HepG2 (cell line): ENCODE data around the gene ARFGAP2. TPM values are rescaled to one million over a fixed set of nuclear protein-coding genes. Genes with fewer than 3 reads are reported as not detected.
A peak's percentile ranks its signal among the peaks of the same experiment; 100 is the strongest.

ENCODE experiments used
- ATF7 ChIP-seq, 2 experiments: fragments of 450-650 bp in 1 of 2; sonication (generic) in 1 of 2; formaldehyde crosslinking in 1 of 2; IDR thresholded peaks; 2 replicates each; pipeline versions ENCODE4 v1.4.0 to v1.6.1; 2016 to 2020; ENCODE audit warnings: antibody characterized with exemption in 1 of 2, mild to moderate bottlenecking in 1 of 2, missing genetic modification reagents in 1 of 2
- BCL6 ChIP-seq: IDR thresholded peaks from 2 replicates; pipeline ENCODE4 v1.6.1; 2016; ENCODE audit warnings: missing genetic modification reagents, missing compliant biosample characterization
- CCDC6 ChIP-seq: sonication (generic); formaldehyde crosslinking; IDR thresholded peaks from 2 replicates; pipeline ENCODE4 v1.8.1; 2022; ENCODE audit warnings: mild to moderate bottlenecking, missing genetic modification reagents, moderate library complexity
- ERF ChIP-seq: IDR thresholded peaks from 2 replicates; pipeline ENCODE4 v1.6.1; 2018; ENCODE audit warnings: missing biosample characterization, missing genetic modification reagents
- HNRNPL ChIP-seq: fragments of 200-400 bp; formaldehyde crosslinking; IDR thresholded peaks from 2 replicates; pipeline ENCODE4 v1.6.1; 2017; ENCODE audit warnings: mild to moderate bottlenecking, low read depth, low read length
- NFE2 ChIP-seq: sonication (generic); formaldehyde crosslinking; IDR thresholded peaks from 2 replicates; pipeline ENCODE4 v1.4.0; 2020; ENCODE audit warnings: missing genetic modification reagents
- PAF1 ChIP-seq: IDR thresholded peaks from 2 replicates; pipeline ENCODE4 v1.6.1; 2016; ENCODE audit warnings: missing genetic modification reagents, missing compliant biosample characterization
- PHF20 ChIP-seq: sonication (generic); formaldehyde crosslinking; IDR thresholded peaks from 2 replicates; pipeline ENCODE4 v1.5.0; 2020; ENCODE audit warnings: mild to moderate bottlenecking, missing genetic modification reagents
- PHF8 ChIP-seq: sonication (generic); formaldehyde crosslinking; IDR thresholded peaks from 2 replicates; pipeline ENCODE4 v1.5.0; 2020; ENCODE audit warnings: missing genetic modification reagents
- RERE ChIP-seq: IDR thresholded peaks from 2 replicates; pipeline ENCODE4 v1.6.1; 2016; ENCODE audit warnings: low read depth, missing genetic modification reagents, missing compliant biosample characterization
- ZBTB1 ChIP-seq: sonication (generic); formaldehyde crosslinking; IDR thresholded peaks from 2 replicates; pipeline ENCODE4 v1.4.0; 2020; ENCODE audit warnings: missing genetic modification reagents, borderline replicate concordance
- ZBTB42 ChIP-seq: sonication (generic); formaldehyde crosslinking; IDR thresholded peaks from 2 replicates; pipeline ENCODE4 v1.5.0; 2020; ENCODE audit warnings: mild to moderate bottlenecking, missing genetic modification reagents
- ZNF235 ChIP-seq: sonication (generic); formaldehyde crosslinking; IDR thresholded peaks from 2 replicates; pipeline ENCODE4 v1.8.1; 2023; ENCODE audit warnings: mild to moderate bottlenecking, missing genetic modification reagents, borderline replicate concordance
- ZNF687 ChIP-seq: sonication (generic); formaldehyde crosslinking; IDR thresholded peaks from 2 replicates; pipeline ENCODE4 v1.5.1; 2020; ENCODE audit warnings: mild to moderate bottlenecking, missing genetic modification reagents, moderate library complexity
- ZNF737 ChIP-seq: sonication (generic); formaldehyde crosslinking; IDR thresholded peaks from 2 replicates; pipeline ENCODE4 v1.5.0; 2020; ENCODE audit warnings: missing genetic modification reagents, mild to moderate bottlenecking, borderline replicate concordance
- ZSCAN31 ChIP-seq: sonication (generic); formaldehyde crosslinking; IDR thresholded peaks from 2 replicates; pipeline ENCODE4 v1.5.0; 2020; ENCODE audit warnings: low read depth, mild to moderate bottlenecking, missing genetic modification reagents
- polyA plus RNA-seq, 8 experiments: library from polyadenylated mRNA; depleted of rRNA in 3 of 8; stranded (reverse) in 7 of 8; unstranded in 1 of 8; fragments of >200 nt; fragmentation: Illumina TruSeq in 4 of 8; extraction: Trizol in 4 of 8; gene quantifications; 2 replicates each; pipeline versions ENCODE4 v1.2.1 to v1.2.3, GENCODE V29; 2011 to 2016; ENCODE audit warnings: low read depth in 4 of 8, missing spikeins in 1 of 8, mixed read lengths in 1 of 8; ENCODE audit not compliant: insufficient read depth in 1 of 8
- total RNA-seq, 5 experiments: library from RNA; depleted of rRNA; stranded (reverse); fragments of >200 nt; fragmentation: Illumina TruSeq; extraction: Trizol; gene quantifications; 2 replicates each; pipeline ENCODE4 v1.2.3, GENCODE V29; 2016; ENCODE audit warnings: low read depth in 1 of 5
- TF ChIP-seq, protein P1 (sequence below): sonication (generic); formaldehyde crosslinking; IDR thresholded peaks from 2 replicates; pipeline ENCODE4 v1.8.1; 2022; ENCODE audit warnings: low read depth, mild to moderate bottlenecking, missing genetic modification reagents

Gene ARFGAP2
- total and polyA plus RNA-seq, 2 of the 13 experiments (the other 11 are each of a cell fraction or from before 2014, with no cell fraction given) = 32.3 to 75.3 TPM

DNA sequence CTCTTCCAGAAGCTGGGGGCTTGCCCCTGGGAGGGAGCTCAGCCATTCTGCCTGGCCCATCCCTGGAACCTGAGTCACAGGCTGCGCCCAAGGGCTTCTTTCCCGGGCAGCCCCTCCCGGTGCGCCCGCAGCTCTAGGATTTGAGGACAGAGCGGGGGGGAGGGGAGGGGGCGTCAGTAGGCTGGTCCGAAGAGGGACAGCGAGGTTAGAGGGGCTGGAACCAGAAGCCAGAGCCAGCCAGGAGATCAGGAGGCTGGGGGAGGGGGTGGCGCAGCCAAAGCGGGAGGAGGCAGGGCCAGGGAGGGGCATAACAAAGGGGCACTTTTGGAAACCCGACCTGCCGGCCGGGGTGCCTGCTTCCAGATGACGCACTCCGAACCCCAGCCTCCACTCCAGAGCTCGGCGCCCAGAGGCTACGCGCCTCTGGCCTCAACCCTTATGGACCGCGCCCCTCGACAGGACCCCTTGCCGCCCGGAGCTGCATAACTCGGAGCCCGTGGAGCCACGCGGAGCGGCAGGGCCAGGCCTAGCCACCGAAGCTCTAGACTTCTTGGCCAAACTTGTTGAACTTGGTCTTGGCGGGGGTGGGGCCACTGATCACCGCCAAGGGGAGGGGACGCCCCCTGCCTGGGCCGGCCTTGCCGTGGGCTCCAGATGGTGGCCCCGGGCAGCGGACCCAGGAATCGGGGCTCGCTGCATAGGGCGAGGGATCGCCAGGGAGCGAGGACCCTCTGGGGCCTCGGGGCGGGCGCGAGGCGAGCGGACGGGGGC is 8.8 kb upstream of the ARFGAP2 start (continued):
- TF ChIP-seq RERE (CRISPR knock-in tag) = peak; percentile 17; the same call in 1 of the 2 replicates
- no peak; the same call in 1 of the 2 replicates for TF ChIP-seq ZNF235 (CRISPR knock-in tag)
- no peak for TF ChIP-seq PHF20
- TF ChIP-seq ATF7 (IDR thresholded peaks at IDR 0.05) = no peak
- no peak for TF ChIP-seq ATF7 (CRISPR knock-in tag; IDR thresholded peaks at IDR 0.05)
- peak; percentile 76 for TF ChIP-seq ZNF687
- no peak for TF ChIP-seq NFE2
- TF ChIP-seq, protein P1, sequence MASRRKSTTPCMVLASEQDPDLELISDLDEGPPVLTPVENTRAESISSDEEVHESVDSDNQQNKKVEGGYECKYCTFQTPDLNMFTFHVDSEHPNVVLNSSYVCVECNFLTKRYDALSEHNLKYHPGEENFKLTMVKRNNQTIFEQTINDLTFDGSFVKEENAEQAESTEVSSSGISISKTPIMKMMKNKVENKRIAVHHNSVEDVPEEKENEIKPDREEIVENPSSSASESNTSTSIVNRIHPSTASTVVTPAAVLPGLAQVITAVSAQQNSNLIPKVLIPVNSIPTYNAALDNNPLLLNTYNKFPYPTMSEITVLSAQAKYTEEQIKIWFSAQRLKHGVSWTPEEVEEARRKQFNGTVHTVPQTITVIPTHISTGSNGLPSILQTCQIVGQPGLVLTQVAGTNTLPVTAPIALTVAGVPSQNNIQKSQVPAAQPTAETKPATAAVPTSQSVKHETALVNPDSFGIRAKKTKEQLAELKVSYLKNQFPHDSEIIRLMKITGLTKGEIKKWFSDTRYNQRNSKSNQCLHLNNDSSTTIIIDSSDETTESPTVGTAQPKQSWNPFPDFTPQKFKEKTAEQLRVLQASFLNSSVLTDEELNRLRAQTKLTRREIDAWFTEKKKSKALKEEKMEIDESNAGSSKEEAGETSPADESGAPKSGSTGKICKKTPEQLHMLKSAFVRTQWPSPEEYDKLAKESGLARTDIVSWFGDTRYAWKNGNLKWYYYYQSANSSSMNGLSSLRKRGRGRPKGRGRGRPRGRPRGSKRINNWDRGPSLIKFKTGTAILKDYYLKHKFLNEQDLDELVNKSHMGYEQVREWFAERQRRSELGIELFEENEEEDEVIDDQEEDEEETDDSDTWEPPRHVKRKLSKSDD (CRISPR knock-in tag) = no peak
- TF ChIP-seq ZBTB42 = no peak
- TF ChIP-seq PHF8 (CRISPR knock-in tag) = peak; percentile 70
- TF ChIP-seq ZBTB1 (CRISPR knock-in tag) = no peak; the same call in 1 of the 2 replicates
- no peak for TF ChIP-seq HNRNPL
- no peak for TF ChIP-seq ZNF737 (CRISPR knock-in tag)
- peak; percentile 21; the same call in 1 of the 2 replicates for TF ChIP-seq ERF (CRISPR knock-in tag)
- TF ChIP-seq PAF1 (CRISPR knock-in tag) = no peak
- peak; percentile 19 for TF ChIP-seq BCL6
- TF ChIP-seq ZSCAN31 (CRISPR knock-in tag) = no peak
- TF ChIP-seq CCDC6 (CRISPR knock-in tag) = 0 out of 2 replicates have a peak, but pooled peaks have one; percentile 2
